Body of pancreas (tissue), 4 donors: ENCODE data around the gene ASNSD1.
"Not testable (repeated sequence)": the region's sequence is repeated elsewhere in the genome, so short reads cannot be mapped to it uniquely, and the experiment has no call there.

Experiments
- CTCF ChIP-seq, 7 experiments: fragments of 450-650 bp in 4 of 7; fragments of 200-600 bp in 3 of 7; sonication (generic) in 3 of 7; IDR thresholded peaks; one replicate each; pipeline ENCODE4 v1.5.1; 2016 to 2019; ENCODE audit warnings: antibody characterized with exemption in 7 of 7
- POLR2A ChIP-seq, 3 donors: fragments of 450-650 bp; IDR thresholded peaks; one replicate each; pipeline ENCODE4 v1.6.1; 2016; ENCODE audit warnings: antibody characterized with exemption in 3 of 3, mild to moderate bottlenecking in 2 of 3

DNA sequence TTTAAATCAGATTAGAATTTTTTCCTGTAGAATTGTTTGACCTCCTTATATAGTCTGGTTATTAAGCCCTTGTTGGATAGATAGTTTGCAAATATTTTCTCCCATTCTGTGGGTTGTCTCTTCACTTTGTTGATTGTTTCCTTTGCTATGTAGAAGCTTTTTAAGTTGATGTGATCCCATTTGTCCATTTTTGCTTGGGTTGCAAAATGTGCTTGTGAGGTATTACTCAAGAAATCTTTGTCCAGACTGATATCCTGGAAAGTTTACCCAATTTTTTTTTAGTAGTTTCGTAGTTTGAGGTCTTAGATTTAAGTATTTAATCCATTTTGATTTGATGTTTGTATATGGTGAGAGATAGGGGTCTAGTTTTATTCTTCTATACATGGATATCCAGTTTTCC lies 26.5 kb downstream of the ASNSD1 start:
- TF ChIP-seq CTCF, POLR2A (IDR thresholded peaks at IDR 0.05): not testable (repeated sequence)
